Cardiac muscle cell (in vitro differentiated cells and primary cell): ENCODE data around the gene UCKL1. TPM values are rescaled to one million over a fixed set of nuclear protein-coding genes. Genes with fewer than 3 reads are reported as not detected.
A peak's percentile ranks its signal among the peaks of the same experiment; 100 is the strongest.

Experiments
- DNase-seq, 2 donors: peaks; one replicate each; pipeline versions ENCODE4 v3.0.0 to v3.0.0-alpha.2; 2010 to 2017; ENCODE audit warnings: low read depth in 1 of 2, low spot score in 1 of 2
- H3K27ac ChIP-seq: fragments of 200-600 bp; sonication (generic); 2 replicates; pipeline ENCODE4 v1.5.1; 2016
- H3K27me3 ChIP-seq: fragments of 200-600 bp; sonication (generic); 2 replicates; pipeline ENCODE4 v1.6.0; 2016; ENCODE audit warnings: control low read depth
- H3K36me3 ChIP-seq: fragments of 200-600 bp; sonication (generic); 2 replicates; pipeline ENCODE4 v1.5.1; 2016; ENCODE audit warnings: control low read depth
- H3K4me1 ChIP-seq: fragments of 200-600 bp; sonication (generic); 2 replicates; pipeline ENCODE4 v1.8.1; 2017; ENCODE audit warnings: low read depth, mild to moderate bottlenecking, mixed run types
- H3K4me3 ChIP-seq: fragments of 200-600 bp; sonication (generic); 2 replicates; pipeline ENCODE4 v1.5.1; 2016; ENCODE audit warnings: mild to moderate bottlenecking
- H3K9me3 ChIP-seq: fragments of 200-600 bp; sonication (generic); 2 replicates; pipeline ENCODE4 v1.5.1; 2017; ENCODE audit warnings: low read depth, mild to moderate bottlenecking, control low read depth
- polyA plus RNA-seq: library from polyadenylated mRNA; unstranded; fragments of >200 nt; fragmentation: Nextera tagmentation; extraction: Ambion mirVana; gene quantifications from 2 replicates; pipeline ENCODE4 v1.2.1, GENCODE V29; 2016
- total RNA-seq: library from RNA; depleted of rRNA; stranded (reverse); fragments of >200 nt; gene quantifications from 2 replicates; pipeline ENCODE4 v1.2.3, GENCODE V29; 2016
- TF ChIP-seq, protein P1 (sequence below): IDR thresholded peaks from 2 replicates; pipeline ENCODE4 v1.5.1; 2012; ENCODE audit warnings: low read depth, mild to moderate bottlenecking, low read length

The UCKL1 gene
- total and polyA plus RNA-seq, 2 experiments from 2014 or later = 53.5 to 84.2 TPM

DNA sequence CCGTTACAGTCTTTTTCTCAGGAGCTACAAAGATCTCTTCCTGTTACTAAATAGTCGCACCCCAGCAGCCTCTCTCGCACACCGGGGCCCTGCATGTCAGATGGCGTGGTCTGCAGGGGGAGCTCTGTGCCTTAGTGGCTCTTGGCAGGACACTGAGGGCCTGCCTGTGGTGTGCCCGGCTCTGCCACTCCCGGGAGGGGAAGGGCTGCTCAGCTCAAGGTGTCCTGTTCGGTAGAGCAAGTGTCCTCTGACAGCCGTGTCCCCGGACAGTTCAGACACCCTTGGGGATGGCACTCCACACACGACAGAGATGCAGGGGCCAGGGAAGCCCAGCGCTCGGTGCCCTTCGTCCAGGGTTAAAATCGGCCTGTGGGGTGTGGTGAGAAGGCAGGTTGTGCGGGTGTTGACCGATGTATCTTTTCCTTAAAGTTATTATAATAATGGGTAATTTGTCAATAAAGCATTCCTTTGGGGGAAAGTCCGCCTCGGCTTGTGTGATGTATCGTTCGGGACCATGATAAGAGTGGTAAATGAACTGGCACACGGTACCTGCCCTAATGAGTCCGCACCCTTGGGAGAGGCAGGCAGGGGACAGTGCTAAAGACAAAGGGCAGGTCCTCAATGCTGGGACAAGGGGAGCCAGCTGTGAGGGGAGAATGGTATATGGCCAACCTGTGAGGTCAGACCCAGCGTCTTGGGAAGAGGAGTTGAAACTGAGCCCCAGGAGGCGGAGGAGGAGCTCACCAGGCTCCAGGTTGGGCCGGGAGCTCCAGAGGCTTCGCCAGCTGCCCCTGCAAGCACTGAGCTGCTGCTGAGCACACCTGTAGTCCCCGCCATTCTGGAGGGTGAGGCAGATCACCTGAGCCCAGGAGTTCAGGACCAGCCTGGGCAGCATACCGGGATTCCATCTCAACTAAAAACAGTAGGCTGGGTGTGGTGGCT is 64.9 kb downstream of the UCKL1 start:
- no peak for DNase-seq

DNA sequence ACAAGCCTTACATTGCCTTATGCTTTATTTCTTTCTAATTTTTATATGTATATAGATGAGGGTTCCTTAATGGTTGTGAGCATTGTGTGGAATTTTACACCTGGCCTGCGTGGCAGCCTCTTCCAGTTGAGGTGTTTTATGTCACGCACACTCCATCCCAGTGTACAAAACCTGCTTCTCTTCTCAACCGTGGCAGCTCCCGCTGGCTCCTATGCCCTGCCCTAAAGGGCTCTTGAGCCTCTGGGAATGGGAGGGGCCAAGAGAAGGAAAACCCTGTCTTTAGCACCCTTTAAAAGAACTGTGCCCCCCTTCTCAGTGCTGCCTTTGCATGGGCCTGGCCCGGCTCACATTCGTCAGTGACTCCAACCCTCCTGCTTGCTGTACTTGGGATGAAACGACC is 65.6 kb downstream of the UCKL1 start:
- no peak for DNase-seq
- TF ChIP-seq, protein P1, sequence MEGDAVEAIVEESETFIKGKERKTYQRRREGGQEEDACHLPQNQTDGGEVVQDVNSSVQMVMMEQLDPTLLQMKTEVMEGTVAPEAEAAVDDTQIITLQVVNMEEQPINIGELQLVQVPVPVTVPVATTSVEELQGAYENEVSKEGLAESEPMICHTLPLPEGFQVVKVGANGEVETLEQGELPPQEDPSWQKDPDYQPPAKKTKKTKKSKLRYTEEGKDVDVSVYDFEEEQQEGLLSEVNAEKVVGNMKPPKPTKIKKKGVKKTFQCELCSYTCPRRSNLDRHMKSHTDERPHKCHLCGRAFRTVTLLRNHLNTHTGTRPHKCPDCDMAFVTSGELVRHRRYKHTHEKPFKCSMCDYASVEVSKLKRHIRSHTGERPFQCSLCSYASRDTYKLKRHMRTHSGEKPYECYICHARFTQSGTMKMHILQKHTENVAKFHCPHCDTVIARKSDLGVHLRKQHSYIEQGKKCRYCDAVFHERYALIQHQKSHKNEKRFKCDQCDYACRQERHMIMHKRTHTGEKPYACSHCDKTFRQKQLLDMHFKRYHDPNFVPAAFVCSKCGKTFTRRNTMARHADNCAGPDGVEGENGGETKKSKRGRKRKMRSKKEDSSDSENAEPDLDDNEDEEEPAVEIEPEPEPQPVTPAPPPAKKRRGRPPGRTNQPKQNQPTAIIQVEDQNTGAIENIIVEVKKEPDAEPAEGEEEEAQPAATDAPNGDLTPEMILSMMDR = no peak
- peaks cover 23% of the 10 kb centered on the region for H3K36me3 ChIP-seq

More for the DNA sequence above, 64.9 kb downstream of the UCKL1 start:
- Histone ChIP-seq H3K36me3 (peaks cover 23% of the 10 kb centered on the region), H3K27ac (no peak overlapping the region), H3K9me3 (no peaks in the 10 kb centered on the region), H3K27me3 (no peaks in the 10 kb centered on the region), H3K4me1 (peaks cover 6% of the 10 kb centered on the region), H3K4me3 (no peak overlapping the region)
- TF ChIP-seq, protein P1 = no peak

DNA sequence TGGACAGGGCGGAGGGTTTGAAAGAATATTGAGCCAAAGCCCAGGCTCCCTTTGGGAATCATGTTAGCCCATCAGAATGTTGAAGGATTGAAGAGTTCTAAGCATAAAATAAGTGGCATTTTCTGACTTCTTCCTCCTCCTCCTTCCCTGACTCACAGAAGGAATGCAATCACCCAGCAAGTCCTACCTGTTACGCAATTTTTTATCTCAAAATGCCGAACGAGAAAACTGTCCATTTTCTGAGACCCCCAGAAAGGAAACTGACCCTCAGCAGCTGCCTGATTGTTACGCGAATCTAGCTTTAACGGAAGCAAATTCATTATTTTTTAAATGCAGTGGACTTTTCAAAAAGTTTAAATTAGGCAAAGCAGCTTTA is 66.0 kb downstream of the UCKL1 start:
- TF ChIP-seq, protein P1 = no peak
- DNase-seq = peak in 1 of 2 donors; percentile 35
- Histone ChIP-seq H3K4me3 (no peak overlapping the region), H3K4me1 (no peaks in the 10 kb centered on the region), H3K36me3 (peaks cover 23% of the 10 kb centered on the region), H3K27ac (no peak overlapping the region), H3K27me3 (no peaks in the 10 kb centered on the region), H3K9me3 (no peaks in the 10 kb centered on the region)

More for the DNA sequence above, 65.6 kb downstream of the UCKL1 start:
- Histone ChIP-seq H3K9me3 (no peaks in the 10 kb centered on the region), H3K4me3 (no peak overlapping the region), H3K27me3 (no peaks in the 10 kb centered on the region), H3K27ac (no peak overlapping the region), H3K4me1 (no peaks in the 10 kb centered on the region)

Other genes starting within 250 kb of the UCKL1 start
- gene ARFRP1, start 248.4 kb downstream of the UCKL1 start, total RNA-seq = 46.1 and 61.3 TPM in 2 replicates
- 75.0 and 85.1 TPM in 2 replicates for gene ARFRP1, start 248.4 kb downstream of the UCKL1 start, polyA plus RNA-seq
- gene ZGPAT, start 248.4 kb downstream of the UCKL1 start, total RNA-seq = 36.3 and 48.8 TPM in 2 replicates
- gene ZGPAT, start 248.4 kb downstream of the UCKL1 start, polyA plus RNA-seq = 30.0 and 37.5 TPM in 2 replicates
- gene LIME1, start 219.8 kb downstream of the UCKL1 start, total RNA-seq = 10.1 and 19.2 TPM in 2 replicates
- gene LIME1, start 219.8 kb downstream of the UCKL1 start, polyA plus RNA-seq = 7.0 and 17.4 TPM in 2 replicates
- 79.2 and 177 TPM in 2 replicates for gene SLC2A4RG, start 216.6 kb downstream of the UCKL1 start, total RNA-seq
- 46.6 and 58.0 TPM in 2 replicates for gene SLC2A4RG, start 216.6 kb downstream of the UCKL1 start, polyA plus RNA-seq
- gene ZBTB46, start 125.2 kb downstream of the UCKL1 start, total RNA-seq = 43.1 and 53.4 TPM in 2 replicates
- gene ZBTB46, start 125.2 kb downstream of the UCKL1 start, polyA plus RNA-seq = 24.1 and 24.5 TPM in 2 replicates
- not detected in 2 replicates for gene ABHD16B, start 94.9 kb downstream of the UCKL1 start, total RNA-seq
- 3.4 and 4.6 TPM in 2 replicates for gene ABHD16B, start 94.9 kb downstream of the UCKL1 start, polyA plus RNA-seq
- 103 and 105 TPM in 2 replicates for gene TPD52L2, start 91.1 kb downstream of the UCKL1 start, total RNA-seq
- gene TPD52L2, start 91.1 kb downstream of the UCKL1 start, polyA plus RNA-seq = 114 and 121 TPM in 2 replicates
- gene DNAJC5, start 61.3 kb downstream of the UCKL1 start, total RNA-seq = 37.7 and 45.4 TPM in 2 replicates
- 9.4 and 10.2 TPM in 2 replicates for gene DNAJC5, start 61.3 kb downstream of the UCKL1 start, polyA plus RNA-seq
- gene ZNF512B, start 13.5 kb upstream of the UCKL1 start, total RNA-seq = 41.6 and 45.8 TPM in 2 replicates
- gene ZNF512B, start 13.5 kb upstream of the UCKL1 start, polyA plus RNA-seq = 13.7 and 15.3 TPM in 2 replicates
- gene SAMD10, start 23.2 kb upstream of the UCKL1 start, total RNA-seq = 20.3 and 20.8 TPM in 2 replicates
- 22.6 and 36.5 TPM in 2 replicates for gene SAMD10, start 23.2 kb upstream of the UCKL1 start, polyA plus RNA-seq
- 62.6 and 67.6 TPM in 2 replicates for gene PRPF6, start 24.7 kb upstream of the UCKL1 start, total RNA-seq
- gene PRPF6, start 24.7 kb upstream of the UCKL1 start, polyA plus RNA-seq = 73.5 and 78.7 TPM in 2 replicates
- 0.88 and 2.2 TPM in 2 replicates for gene C20orf204, start 79.8 kb upstream of the UCKL1 start, total RNA-seq
- 0.35 and 0.76 TPM in 2 replicates for gene C20orf204, start 79.8 kb upstream of the UCKL1 start, polyA plus RNA-seq
- gene SOX18, start 93.2 kb upstream of the UCKL1 start, total RNA-seq = 0.06 and 0.14 TPM in 2 replicates
- gene SOX18, start 93.2 kb upstream of the UCKL1 start, polyA plus RNA-seq = 3.5 TPM in 1 of 2 replicates, not detected in the other
- gene TCEA2, start 106.8 kb upstream of the UCKL1 start, total RNA-seq = 96.0 and 97.3 TPM in 2 replicates
- 157 and 169 TPM in 2 replicates for gene TCEA2, start 106.8 kb upstream of the UCKL1 start, polyA plus RNA-seq
- gene RGS19, start 123.1 kb upstream of the UCKL1 start, total RNA-seq = 12.3 and 14.1 TPM in 2 replicates
- gene RGS19, start 123.1 kb upstream of the UCKL1 start, polyA plus RNA-seq = 9.0 and 12.9 TPM in 2 replicates
- 5.3 and 9.6 TPM in 2 replicates for gene OPRL1, start 123.7 kb upstream of the UCKL1 start, total RNA-seq
- gene OPRL1, start 123.7 kb upstream of the UCKL1 start, polyA plus RNA-seq = 2.1 and 2.9 TPM in 2 replicates
- gene LKAAEAR1, start 128.0 kb upstream of the UCKL1 start, total RNA-seq = 0.21 and 5.6 TPM in 2 replicates
- 0.47 and 2.2 TPM in 2 replicates for gene LKAAEAR1, start 128.0 kb upstream of the UCKL1 start, polyA plus RNA-seq
- not detected in 2 replicates for gene NPBWR2, start 151.1 kb upstream of the UCKL1 start, total RNA-seq
- gene NPBWR2, start 151.1 kb upstream of the UCKL1 start, polyA plus RNA-seq = not detected in 2 replicates
- 0.35 and 0.39 TPM in 2 replicates for gene MYT1, start 208.0 kb upstream of the UCKL1 start, total RNA-seq
- 0.50 and 0.72 TPM in 2 replicates for gene MYT1, start 208.0 kb upstream of the UCKL1 start, polyA plus RNA-seq